ENCODE results near the gene SOX6. TPM values are rescaled to one million over a fixed set of nuclear protein-coding genes. Genes with fewer than 3 reads are reported as not detected.

SOX6 gene
- polyA plus RNA-seq, 1 donor (not counting 4 experiments of a cell fraction or from before 2014, with no cell fraction given), result 6.0 TPM

- H2AFZ ChIP-seq (ENCODE audit: control insufficient read depth, low read length), result no peak overlapping the region
- no peaks in the 10 kb centered on the region for H3K9me1 ChIP-seq (ENCODE audit: control insufficient read depth, extremely low read depth, insufficient read depth, low read length)
- H3K27me3 ChIP-seq (ENCODE audit: control insufficient read depth, extremely low read depth, insufficient read depth, low read length), result no peaks in the 10 kb centered on the region
- no peaks in the 10 kb centered on the region for H3K79me2 ChIP-seq (ENCODE audit: control insufficient read depth, insufficient read depth, low read length)
- H3K4me1 ChIP-seq (ENCODE audit: control insufficient read depth, extremely low read depth, insufficient read depth, low read length), result no peaks in the 10 kb centered on the region
- no peak overlapping the region for H3K27ac ChIP-seq (ENCODE audit: control insufficient read depth, insufficient read depth, low read length)
- H3K36me3 ChIP-seq (ENCODE audit: control insufficient read depth in 2 of 2, extremely low read depth in 1 of 2, insufficient read depth in 2 of 2, low read length in 2 of 2), result no peaks in the 10 kb centered on the region
- dilution Hi-C loops (cut with MboI; ENCODE audit: extremely low pct_ligation_motif_present, low sequenced_read_pairs), result no loop called here
- H3K4me2 ChIP-seq (ENCODE audit: control insufficient read depth, extremely low read depth, insufficient read depth, low read depth, low read length), result no peak overlapping the region
- no peaks in the 10 kb centered on the region for H3K9me3 ChIP-seq (ENCODE audit: control insufficient read depth, low read depth, low read length)
- H3K4me3 ChIP-seq (ENCODE audit: control insufficient read depth in 2 of 3, extremely low read depth in 1 of 3, insufficient read depth in 2 of 3, low read depth in 1 of 3, low read length in 3 of 3), result no peak overlapping the region
- H4K20me1 ChIP-seq (ENCODE audit: control insufficient read depth, extremely low read depth, insufficient read depth, low read length), result no peaks in the 10 kb centered on the region
- FAIRE-seq, result no peak
- no peak for TF ChIP-seq EZH2 (IDR thresholded peaks at IDR 0.05; ENCODE audit: low read length)
- TF ChIP-seq CTCF (optimal IDR thresholded peaks at IDR 0.05 in 1 of 3, IDR thresholded peaks at IDR 0.05 in 1 of 3, conservative IDR thresholded peaks at IDR 0.05 in 1 of 3; ENCODE audit: extremely low read depth in 1 of 3, insufficient read depth in 2 of 3, low read length in 3 of 3), result no peak
- DNase-seq (ENCODE audit: low read depth, low spot score), result no peak
- H3K9ac ChIP-seq (ENCODE audit: control insufficient read depth, extremely low read depth, insufficient read depth, low read length), result no peak overlapping the region
Measured at GRCh38 chr11:16015741-16016467, 340.4 kb downstream of the SOX6 start.

DNA sequence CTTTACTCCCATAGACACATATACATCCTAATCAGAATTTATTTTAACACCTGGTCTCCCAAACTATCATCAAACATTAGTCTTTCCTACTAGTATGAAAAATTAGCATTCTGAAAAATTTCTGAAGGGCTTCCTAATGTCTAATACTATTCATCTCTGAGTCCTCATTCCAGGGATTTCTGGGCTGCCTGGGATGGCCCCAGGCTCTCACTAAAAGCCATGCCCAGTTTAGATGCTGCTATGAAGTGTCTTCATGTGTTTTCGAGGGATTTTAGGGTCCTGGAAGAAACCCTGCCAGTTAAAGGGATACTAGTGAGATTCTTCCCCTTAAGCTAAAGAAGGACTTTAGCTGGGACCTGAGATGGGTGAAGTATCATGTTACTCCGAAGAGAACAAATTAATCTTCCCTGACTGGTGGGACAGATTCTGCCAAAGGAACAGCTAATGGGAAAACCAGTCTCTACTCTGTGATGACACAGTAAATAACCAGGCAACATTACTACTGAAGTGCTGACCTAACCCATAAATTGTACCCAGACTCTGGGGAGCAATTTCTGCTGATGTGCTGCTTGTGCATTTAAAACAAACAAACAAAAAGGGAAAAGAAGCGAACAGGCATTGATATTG lies 342.6 kb downstream of the SOX6 start:
- H3K9ac ChIP-seq (ENCODE audit: control insufficient read depth, extremely low read depth, insufficient read depth, low read length), result no peak overlapping the region
- no peaks in the 10 kb centered on the region for H4K20me1 ChIP-seq (ENCODE audit: control insufficient read depth, extremely low read depth, insufficient read depth, low read length)
- TF ChIP-seq CTCF (optimal IDR thresholded peaks at IDR 0.05 in 1 of 3, IDR thresholded peaks at IDR 0.05 in 1 of 3, conservative IDR thresholded peaks at IDR 0.05 in 1 of 3; ENCODE audit: extremely low read depth in 1 of 3, insufficient read depth in 2 of 3, low read length in 3 of 3) (no peak), EZH2 (IDR thresholded peaks at IDR 0.05; ENCODE audit: low read length) (no peak)
- no peaks in the 10 kb centered on the region for H3K27me3 ChIP-seq (ENCODE audit: control insufficient read depth, extremely low read depth, insufficient read depth, low read length)
- H3K27ac ChIP-seq (ENCODE audit: control insufficient read depth, insufficient read depth, low read length), result no peak overlapping the region
- H3K9me3 ChIP-seq (ENCODE audit: control insufficient read depth, low read depth, low read length), result no peaks in the 10 kb centered on the region
- FAIRE-seq (no peak), DNase-seq (ENCODE audit: low read depth, low spot score) (no peak)
- H3K36me3 ChIP-seq (ENCODE audit: control insufficient read depth in 2 of 2, extremely low read depth in 1 of 2, insufficient read depth in 2 of 2, low read length in 2 of 2), result no peaks in the 10 kb centered on the region
- H3K79me2 ChIP-seq (ENCODE audit: control insufficient read depth, insufficient read depth, low read length), result no peaks in the 10 kb centered on the region
- no peak overlapping the region for H3K4me3 ChIP-seq (ENCODE audit: control insufficient read depth in 2 of 3, extremely low read depth in 1 of 3, insufficient read depth in 2 of 3, low read depth in 1 of 3, low read length in 3 of 3)
- no peak overlapping the region for H2AFZ ChIP-seq (ENCODE audit: control insufficient read depth, low read length)
- dilution Hi-C loops (cut with MboI; ENCODE audit: extremely low pct_ligation_motif_present, low sequenced_read_pairs), result no loop called here
- no peaks in the 10 kb centered on the region for H3K4me1 ChIP-seq (ENCODE audit: control insufficient read depth, extremely low read depth, insufficient read depth, low read length)
- no peaks in the 10 kb centered on the region for H3K9me1 ChIP-seq (ENCODE audit: control insufficient read depth, extremely low read depth, insufficient read depth, low read length)
- no peak overlapping the region for H3K4me2 ChIP-seq (ENCODE audit: control insufficient read depth, extremely low read depth, insufficient read depth, low read depth, low read length)

Data from keratinocyte (primary cell).